GM12864 (cell line): ENCODE results near the gene ABCB9.

Experiments used
- DNase-seq: peaks from one replicate; pipeline ENCODE4 v3.0.0-alpha.2; 2011; ENCODE audit warnings: low read depth
- H3K4me3 ChIP-seq: 2 replicates; pipeline ENCODE4 v1.5.1; 2011; ENCODE audit warnings: mild to moderate bottlenecking, low read depth, low read length, control low read depth
- TF ChIP-seq, protein P1 (sequence below): IDR thresholded peaks from 2 replicates; pipeline ENCODE4 v1.5.1; 2011; ENCODE audit warnings: low read depth, mild to moderate bottlenecking, moderate library complexity, low read length, control low read depth, inconsistent platforms; ENCODE audit errors: missing control alignments

The ABCB9 gene

DNA sequence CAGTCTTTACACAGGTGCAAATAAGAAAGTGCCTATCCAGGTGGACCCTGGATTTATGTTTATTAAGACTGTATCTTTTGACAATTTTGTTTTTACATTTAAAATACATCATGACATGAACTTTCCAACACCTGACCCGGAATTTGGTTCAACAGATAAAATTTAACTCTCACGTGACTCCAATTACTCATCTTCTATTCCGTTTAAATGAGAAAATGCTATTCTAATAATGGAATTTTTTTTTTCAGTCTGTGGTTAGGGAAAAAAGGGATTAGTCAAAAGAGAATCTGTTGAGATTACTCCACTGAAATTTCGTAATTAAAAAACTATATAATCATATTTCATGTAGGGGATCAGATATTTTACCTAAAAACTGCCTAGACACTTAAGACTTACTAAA, 81.4 kb downstream of the ABCB9 start:
- TF ChIP-seq, protein P1, sequence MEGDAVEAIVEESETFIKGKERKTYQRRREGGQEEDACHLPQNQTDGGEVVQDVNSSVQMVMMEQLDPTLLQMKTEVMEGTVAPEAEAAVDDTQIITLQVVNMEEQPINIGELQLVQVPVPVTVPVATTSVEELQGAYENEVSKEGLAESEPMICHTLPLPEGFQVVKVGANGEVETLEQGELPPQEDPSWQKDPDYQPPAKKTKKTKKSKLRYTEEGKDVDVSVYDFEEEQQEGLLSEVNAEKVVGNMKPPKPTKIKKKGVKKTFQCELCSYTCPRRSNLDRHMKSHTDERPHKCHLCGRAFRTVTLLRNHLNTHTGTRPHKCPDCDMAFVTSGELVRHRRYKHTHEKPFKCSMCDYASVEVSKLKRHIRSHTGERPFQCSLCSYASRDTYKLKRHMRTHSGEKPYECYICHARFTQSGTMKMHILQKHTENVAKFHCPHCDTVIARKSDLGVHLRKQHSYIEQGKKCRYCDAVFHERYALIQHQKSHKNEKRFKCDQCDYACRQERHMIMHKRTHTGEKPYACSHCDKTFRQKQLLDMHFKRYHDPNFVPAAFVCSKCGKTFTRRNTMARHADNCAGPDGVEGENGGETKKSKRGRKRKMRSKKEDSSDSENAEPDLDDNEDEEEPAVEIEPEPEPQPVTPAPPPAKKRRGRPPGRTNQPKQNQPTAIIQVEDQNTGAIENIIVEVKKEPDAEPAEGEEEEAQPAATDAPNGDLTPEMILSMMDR = no peak
- no peak overlapping the region for H3K4me3 ChIP-seq
- no peak for DNase-seq

DNA sequence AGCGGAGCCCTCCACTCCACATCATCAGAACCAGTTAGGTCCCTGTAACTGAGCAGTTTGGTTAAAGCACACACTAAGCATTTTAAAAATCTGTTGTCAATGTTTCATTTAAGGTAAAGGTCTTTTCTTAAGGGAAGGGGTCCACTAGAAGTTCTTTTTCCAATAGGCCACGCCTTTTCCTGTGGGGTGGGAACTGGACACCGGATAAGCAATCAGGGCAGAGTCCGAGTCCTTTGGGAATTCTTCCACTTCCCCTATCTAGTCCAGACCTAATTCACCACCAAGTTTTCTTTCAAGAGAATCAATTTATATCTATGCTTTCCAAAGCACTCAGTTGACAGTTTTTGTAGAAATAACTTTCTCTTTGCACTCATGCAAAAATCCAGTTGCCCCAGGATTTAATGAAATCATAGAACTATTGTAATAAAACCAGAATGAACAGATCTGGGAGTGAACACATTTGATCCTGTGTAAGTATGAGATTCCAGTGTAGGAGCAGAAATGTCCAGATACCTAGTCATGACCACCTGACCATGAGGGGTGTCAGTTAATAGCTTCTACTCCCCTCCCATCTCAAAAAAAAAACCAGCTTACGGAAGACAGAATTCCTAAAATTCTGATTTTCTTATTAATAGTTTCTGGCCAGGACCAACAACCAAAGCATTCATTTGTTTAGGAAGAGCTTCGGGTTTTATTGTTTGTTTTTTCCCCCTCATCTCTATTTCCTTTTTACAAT, 82.0 kb downstream of the ABCB9 start:
- no peak for DNase-seq
- TF ChIP-seq, protein P1 = no peak
- no peak overlapping the region for H3K4me3 ChIP-seq

DNA sequence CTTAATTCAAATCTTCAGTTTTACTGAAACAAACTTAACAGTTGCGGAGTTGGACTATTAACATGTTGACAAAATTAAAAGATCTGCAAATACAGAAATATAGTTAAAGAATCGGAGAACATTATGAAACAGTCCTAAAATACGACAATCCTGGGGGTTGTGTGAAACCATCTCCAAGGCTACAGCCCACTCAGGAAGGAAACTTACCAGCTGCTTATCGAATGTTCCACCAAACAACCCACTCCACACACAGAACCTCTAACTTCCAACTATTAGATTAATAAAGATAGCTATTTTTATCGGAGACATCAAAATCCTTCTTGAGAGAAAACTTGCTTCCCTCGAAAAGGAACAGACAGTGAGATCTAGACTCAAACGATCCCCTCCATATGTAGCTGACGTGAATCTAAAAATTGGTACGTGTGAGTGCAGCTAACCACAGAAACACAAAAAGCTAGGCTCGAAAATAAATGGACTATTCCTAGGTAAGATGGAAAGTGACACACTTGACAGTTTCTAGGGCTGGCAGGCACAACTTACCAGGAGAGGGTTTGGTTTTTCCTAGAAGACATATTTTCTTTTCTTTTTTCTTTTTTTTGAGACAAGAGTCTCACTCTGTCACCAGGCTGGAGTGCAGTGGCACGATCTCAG, 83.2 kb downstream of the ABCB9 start:
- no peak overlapping the region for H3K4me3 ChIP-seq
- DNase-seq = no peak
- TF ChIP-seq, protein P1 = no peak

DNA sequence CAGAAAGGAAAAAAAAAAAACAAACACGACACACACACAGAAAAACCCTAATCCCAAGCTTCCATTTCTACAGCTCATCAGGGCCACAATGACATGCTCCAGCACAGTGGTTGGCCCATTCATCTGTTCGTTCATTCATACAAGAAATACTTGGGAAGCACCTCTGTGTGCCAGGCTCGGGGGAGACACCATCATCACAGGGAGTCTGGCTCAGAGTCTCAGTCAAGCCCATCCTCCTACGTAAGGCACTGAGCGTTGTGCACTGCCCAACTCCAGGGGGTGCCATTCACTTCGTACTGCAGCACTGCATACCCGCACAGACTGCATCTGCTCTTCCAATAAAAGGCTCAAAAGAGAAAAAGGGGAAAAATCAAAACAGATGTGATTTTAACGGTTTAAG, 85.6 kb downstream of the ABCB9 start:
- H3K4me3 ChIP-seq = no peak overlapping the region
- TF ChIP-seq, protein P1 = peak; percentile 46
- DNase-seq = no peak

DNA sequence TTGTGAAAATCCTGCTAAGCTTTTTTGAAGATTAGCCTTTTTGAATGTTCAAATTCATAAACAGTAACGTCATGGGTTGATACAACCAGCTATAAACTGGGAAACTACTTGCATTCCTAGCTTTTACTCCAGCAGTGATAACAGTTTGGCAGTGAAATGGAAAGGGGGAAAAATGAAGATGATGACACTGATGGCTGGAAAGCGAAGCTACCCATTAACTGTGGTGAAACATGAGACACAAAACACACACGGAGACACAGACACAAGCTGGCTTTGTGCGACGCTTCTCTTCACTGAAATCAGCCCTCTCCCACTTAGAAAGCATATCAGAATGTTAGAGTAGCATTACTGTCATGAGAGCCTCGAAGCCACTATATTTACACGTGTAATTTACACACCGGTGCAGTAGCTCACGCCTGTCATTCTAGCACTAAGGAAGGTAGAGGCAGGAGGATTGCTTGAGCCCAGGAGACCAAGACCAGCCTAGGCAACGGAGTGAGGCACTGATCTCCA, 86.1 kb downstream of the ABCB9 start:
- no peak overlapping the region for H3K4me3 ChIP-seq
- TF ChIP-seq, protein P1 = no peak
- no peak for DNase-seq
